HG03439 (cell line): ENCODE data around the gene E4F1.

ENCODE experiments used
- ATAC-seq: cut with Tn5 transposase; IDR thresholded peaks from one replicate; pipeline ENCODE4 v1.9.1; 2021; ENCODE audit warnings: mild to moderate bottlenecking, moderate library complexity; ENCODE audit not compliant: unreplicated experiment

E4F1 gene, protein sequence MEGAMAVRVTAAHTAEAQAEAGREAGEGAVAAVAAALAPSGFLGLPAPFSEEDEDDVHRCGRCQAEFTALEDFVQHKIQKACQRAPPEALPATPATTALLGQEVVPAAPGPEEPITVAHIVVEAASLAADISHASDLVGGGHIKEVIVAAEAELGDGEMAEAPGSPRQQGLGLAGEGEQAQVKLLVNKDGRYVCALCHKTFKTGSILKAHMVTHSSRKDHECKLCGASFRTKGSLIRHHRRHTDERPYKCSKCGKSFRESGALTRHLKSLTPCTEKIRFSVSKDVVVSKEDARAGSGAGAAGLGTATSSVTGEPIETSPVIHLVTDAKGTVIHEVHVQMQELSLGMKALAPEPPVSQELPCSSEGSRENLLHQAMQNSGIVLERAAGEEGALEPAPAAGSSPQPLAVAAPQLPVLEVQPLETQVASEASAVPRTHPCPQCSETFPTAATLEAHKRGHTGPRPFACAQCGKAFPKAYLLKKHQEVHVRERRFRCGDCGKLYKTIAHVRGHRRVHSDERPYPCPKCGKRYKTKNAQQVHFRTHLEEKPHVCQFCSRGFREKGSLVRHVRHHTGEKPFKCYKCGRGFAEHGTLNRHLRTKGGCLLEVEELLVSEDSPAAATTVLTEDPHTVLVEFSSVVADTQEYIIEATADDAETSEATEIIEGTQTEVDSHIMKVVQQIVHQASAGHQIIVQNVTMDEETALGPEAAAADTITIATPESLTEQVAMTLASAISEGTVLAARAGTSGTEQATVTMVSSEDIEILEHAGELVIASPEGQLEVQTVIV

GRCh38 chr16:2223221-2223941 lies at the start of gene E4F1:
Gene E4F1, plus strand, starts transcription at chr16:2223591. Its CDS starts 23 bp downstream, at chr16:2223614.
- ATAC-seq = peak; percentile 93

- no peak for ATAC-seq
Observed at GRCh38 chr16:2173916-2174315, 49.5 kb upstream of the E4F1 start.

- no peak for ATAC-seq
Observed at GRCh38 chr16:2174396-2175131, 48.8 kb upstream of the E4F1 start.

- ATAC-seq = no peak
Observed at GRCh38 chr16:2175454-2175853, 47.9 kb upstream of the E4F1 start.

DNA sequence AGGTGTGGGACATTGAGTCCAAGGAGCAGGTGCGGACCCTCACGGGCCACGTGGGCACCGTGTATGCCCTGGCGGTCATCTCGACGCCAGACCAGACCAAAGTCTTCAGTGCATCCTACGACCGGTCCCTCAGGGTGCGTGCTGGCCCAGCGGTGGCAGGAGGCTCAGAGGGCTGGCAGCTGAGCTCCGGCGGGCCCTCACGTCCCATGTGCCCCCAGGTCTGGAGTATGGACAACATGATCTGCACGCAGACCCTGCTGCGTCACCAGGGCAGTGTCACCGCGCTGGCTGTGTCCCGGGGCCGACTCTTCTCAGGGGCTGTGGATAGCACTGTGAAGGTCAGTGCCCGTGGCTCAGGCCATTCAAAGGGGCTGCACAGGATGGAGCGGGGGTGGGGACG lies 47.3 kb upstream of the E4F1 start:
- no peak for ATAC-seq

DNA sequence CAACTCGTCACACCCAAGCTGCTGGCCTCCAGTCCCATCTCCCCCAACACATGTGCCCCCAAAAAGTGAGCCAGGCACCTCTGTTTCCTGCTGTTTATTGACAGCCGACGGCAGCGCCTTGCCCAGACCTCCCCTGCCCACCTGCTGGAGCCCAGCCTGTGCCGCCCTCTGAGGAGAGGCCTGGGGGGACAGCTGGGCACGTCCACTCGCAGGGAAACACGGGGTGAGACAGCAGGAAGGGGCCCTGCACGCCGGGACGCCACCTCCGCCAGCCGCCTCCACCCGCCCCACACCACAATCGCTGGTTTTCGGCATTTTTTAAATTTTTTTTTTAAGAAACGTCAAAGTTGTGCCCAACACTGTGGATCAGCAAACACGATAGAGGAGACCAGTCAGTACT lies 46.3 kb upstream of the E4F1 start:
- no peak for ATAC-seq

DNA sequence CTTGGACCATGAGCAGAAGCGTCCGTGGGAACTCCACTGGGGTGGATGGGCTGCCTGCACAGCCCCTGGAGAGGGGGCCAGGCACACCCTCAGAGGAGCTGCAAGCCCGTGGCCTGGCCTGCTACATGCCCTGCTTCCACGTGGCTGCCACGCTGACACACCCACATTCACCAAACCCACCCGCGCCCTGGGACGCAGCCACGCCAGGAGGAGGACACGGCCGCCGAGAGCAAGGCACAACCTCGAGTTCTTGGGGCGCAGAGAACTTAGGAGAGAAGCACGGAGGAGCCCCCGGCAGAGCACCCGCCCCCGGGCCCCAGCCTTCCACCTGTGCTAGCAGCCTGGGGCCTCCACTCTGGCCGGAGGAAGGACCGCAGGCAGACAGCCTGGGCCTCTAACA lies 45.8 kb upstream of the E4F1 start:
- no peak for ATAC-seq

GRCh38 chr16:2178321-2179106 lies 44.9 kb upstream of the E4F1 start:
- no peak for ATAC-seq

DNA sequence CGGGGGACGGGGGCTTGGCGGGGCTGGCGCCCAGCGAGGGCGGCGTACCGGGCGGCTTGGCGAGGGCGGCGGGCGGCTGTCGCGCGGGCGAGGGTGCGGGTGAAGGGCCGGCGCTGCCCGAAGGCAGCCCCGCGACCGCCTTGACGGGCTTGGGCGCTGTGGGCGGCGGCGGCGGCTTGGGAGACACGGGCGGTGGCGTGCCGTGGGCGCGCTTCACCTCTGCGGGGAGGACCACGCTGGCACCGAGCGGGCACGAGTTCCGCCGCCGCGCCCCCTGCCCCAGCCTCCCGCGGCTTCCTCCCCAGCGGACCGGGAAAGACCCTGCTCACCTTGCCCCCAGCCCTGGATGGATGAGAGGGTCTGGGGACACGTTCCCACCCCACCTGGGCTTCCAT lies 44.3 kb upstream of the E4F1 start:
- ATAC-seq = no peak

DNA sequence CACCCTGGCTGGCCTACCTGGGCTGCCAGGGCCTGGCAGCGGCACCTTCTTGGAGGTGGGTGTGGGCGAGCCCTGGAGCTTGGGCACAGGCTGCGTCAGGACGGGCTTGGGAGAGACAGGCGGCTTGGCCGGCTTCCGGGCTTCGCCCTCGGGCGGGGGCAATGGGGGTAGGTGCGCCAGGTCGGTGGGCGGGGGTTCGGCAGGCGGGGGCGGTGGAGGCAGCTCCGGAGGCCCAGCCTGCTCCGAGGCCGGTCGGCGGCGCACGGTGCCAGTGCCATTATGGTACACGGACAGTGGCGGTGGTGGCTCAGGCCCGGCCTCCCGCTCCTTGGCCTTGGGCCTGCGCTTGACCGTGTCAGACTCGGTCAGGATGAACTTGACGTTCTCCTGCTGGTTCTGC lies 43.8 kb upstream of the E4F1 start:
- no peak for ATAC-seq

DNA sequence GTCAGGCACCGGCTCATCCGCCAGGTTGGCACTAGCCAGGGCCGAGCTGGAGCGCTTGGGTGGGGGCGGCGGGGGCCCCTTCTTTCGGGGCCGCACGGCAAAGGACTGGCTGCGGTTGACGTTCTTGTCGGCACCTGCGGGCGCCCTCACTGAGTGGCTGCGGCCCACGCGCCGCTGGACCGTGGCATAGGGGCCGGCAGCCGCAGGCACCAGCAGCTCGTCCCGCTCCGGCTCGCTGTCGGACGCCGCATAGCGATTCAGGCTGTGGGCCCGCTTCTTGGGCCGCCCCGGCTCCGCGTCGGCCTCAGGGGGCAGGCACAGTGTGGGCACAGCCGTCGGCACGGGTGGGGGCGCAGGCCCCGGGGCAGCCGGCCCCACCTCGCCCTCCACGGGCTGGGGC lies 42.9 kb upstream of the E4F1 start:
- no peak for ATAC-seq

DNA sequence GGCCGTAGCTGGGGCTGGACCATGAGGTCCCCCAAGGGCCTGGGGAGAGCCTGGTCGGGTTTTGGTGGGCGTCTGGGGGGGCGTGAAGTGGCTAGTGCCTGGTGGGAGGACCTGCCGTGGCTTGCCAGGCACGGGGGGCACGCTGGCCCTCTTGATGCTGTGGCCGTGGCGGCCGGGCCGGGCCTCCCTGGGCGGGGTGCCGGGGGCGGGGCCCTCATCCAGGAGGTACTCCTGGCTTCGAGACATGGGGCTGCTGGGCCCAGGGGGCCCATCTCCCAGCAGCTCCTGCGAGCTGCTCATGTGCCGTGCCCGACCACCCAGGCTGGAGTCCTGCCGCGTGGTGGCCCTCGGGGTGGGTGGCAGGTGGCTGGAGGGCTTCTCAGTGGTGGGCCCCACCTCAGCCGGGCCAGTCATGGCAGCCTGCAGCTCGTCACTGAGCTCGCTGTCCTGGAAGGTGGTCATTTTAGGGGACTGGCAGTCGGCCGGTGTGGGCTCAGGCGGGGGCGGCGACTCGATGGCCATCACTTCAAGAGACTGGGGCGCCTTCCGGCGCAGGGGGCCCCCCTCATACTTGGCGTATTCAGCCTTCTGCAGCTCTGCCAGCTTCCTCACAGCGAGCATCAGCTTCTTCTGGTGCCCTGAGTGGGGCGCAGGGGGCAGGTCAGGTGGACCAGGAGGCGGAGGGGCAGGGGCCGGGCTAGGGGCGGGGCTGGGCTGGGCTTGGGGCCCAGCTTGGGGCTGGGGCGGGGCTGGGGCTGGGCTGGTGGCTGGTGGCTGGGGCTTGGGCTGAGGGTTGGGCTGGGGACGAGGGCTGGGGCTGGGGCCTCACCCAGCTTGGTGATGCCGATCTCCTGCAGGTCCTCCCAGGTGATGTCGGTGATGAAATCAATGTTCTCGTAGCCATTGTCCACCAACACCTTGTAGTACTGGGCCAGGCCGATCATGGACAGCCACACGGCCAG lies 42.1 kb upstream of the E4F1 start:
- ATAC-seq = no peak

DNA sequence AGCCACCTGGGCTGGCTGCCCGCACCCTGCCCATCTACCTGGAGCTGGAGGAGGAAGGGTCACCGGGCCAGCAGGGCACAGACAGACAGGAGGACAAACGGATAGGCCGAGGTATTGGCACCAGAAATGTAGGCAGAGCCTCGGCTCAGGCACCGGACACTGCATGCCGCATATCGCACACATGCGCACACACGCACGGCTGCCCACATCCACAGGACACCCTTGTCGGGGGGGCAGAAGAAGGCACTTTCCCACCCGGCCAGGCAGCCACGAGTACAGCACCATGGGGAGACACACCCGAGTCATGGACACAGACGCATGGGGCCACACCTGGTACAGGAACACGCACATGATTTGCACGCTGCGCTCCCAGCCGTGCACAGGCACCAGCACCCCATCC lies 41.4 kb upstream of the E4F1 start:
- no peak for ATAC-seq

DNA sequence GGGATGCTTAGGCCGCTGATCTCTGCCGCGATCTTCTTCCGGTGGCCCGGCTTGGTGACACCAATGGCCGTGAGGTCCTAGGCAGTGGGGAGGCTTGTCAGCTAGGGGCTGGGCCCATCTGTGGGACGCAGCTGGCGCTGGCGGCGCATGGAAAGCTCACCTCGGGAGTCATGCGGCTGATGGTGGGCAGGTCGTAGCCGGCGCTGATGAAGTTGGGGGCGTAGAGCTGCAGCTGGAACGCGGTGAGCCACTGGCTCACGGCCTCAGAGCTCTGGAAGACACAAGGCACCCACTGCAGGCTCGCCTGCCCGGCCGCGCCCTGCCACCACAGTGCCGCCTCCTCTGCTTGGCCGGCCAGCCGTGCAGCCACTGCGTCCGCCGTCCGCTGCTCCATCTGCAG lies 39.7 kb upstream of the E4F1 start:
- ATAC-seq = no peak

- no peak for ATAC-seq
Observed at GRCh38 chr16:2184346-2184745, 39.0 kb upstream of the E4F1 start.

- ATAC-seq = no peak
Observed at GRCh38 chr16:2184962-2185361, 38.4 kb upstream of the E4F1 start.

GRCh38 chr16:2186064-2186463 lies 37.3 kb upstream of the E4F1 start:
- no peak for ATAC-seq

DNA sequence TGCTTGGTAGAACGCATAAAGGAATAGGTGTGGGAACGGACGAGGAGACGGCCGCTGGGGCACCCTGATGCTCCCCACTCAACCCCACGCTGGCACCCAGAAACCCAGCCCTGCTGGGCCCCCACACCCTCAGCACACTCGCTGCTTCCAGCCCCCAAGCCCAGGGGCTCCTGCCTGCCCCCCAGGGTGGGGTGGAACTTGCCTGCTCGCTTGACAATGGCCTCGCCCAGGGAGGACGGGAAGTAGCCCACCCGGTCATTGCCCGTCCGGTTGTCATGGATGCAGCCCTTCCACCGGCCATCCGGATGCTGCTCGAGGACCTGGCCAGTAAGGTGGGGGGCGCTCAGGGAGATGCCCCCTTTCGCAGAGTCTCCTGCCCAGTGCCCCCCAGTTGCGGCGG lies 36.9 kb upstream of the E4F1 start:
- ATAC-seq = no peak

DNA sequence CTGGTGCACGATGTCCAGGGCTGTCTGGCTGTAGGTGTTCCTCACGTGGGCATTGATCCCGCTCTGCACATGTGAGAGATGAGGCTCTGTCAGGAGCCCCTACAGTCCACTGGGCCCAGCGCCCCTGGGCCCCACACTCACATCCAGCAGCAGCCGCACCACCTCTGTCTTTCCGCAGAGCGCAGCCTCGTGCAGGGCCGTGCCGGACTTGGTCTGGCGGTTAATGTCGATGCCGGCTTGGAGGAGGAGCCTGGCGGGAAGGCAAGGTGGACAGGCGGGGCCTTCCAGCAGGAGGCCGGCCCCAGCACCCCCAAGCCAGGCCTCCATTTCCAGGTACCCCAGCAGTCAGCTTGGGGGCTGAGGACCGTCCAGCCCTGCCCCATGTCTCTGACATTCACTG lies 36.2 kb upstream of the E4F1 start:
- ATAC-seq = no peak
